Large intestine (tissue), 3 donors: ENCODE data around the gene TGM2. TPM values are rescaled to one million over a fixed set of nuclear protein-coding genes. Genes with fewer than 3 reads are reported as not detected.

Source experiments
- DNase-seq, 2 donors: peaks; one replicate each; pipeline versions ENCODE4 v3.0.0 to v3.0.0-alpha.2; 2013
- H3K27ac ChIP-seq: one replicate; pipeline ENCODE4 v1.5.1; 2013; ENCODE audit warnings: low read length
- H3K27me3 ChIP-seq: 2 replicates; pipeline ENCODE4 v1.6.1; 2013; ENCODE audit warnings: low read length; ENCODE audit not compliant: control insufficient read depth, insufficient read depth
- H3K36me3 ChIP-seq: 2 replicates; pipeline ENCODE4 v1.6.1; 2013; ENCODE audit warnings: low read length; ENCODE audit not compliant: control insufficient read depth, insufficient read depth
- H3K4me1 ChIP-seq: one replicate; pipeline ENCODE4 v1.6.1; 2013; ENCODE audit warnings: low read length; ENCODE audit not compliant: control insufficient read depth, insufficient read depth
- H3K4me3 ChIP-seq: one replicate; pipeline ENCODE4 v1.5.1; 2013; ENCODE audit warnings: low read length
- H3K9me3 ChIP-seq: one replicate; pipeline ENCODE4 v1.6.1; 2013; ENCODE audit warnings: mild to moderate bottlenecking, low read depth, low read length, moderate library complexity; ENCODE audit not compliant: control insufficient read depth
- WGBS: methylation state at CpG from one replicate; pipeline ENCODE4 v1.1.5; 2013; ENCODE audit warnings: low lambda C conversion rate; ENCODE audit not compliant: insufficient coverage; 5-methylcytosine and 5-hydroxymethylcytosine counted together
- polyA plus RNA-seq: library from polyadenylated mRNA; unstranded; fragments of 120-200 nt; gene quantifications from one replicate; pipeline ENCODE4 v1.2.1, GENCODE V29; 2013

TGM2 gene
- polyA plus RNA-seq, 1 donor, result 334 TPM

- no peak overlapping the region for H3K27ac ChIP-seq
- peaks cover 13% of the 10 kb centered on the region for H3K4me1 ChIP-seq
- no peaks in the 10 kb centered on the region for H3K36me3 ChIP-seq
- no peaks in the 10 kb centered on the region for H3K27me3 ChIP-seq
- no CpG with 5 or more reads among the region's 1 CpG for WGBS
- H3K9me3 ChIP-seq, result no peaks in the 10 kb centered on the region
- no peak overlapping the region for H3K4me3 ChIP-seq
- no peak for DNase-seq
These were observed 49.9 kb downstream of the TGM2 start for GRCh38 chr20:38115205-38115604.

- Histone ChIP-seq H3K4me3 (no peak overlapping the region), H3K27me3 (no peaks in the 10 kb centered on the region), H3K4me1 (peaks cover 21% of the 10 kb centered on the region), H3K27ac (no peak overlapping the region), H3K9me3 (no peaks in the 10 kb centered on the region), H3K36me3 (no peaks in the 10 kb centered on the region)
- DNase-seq, result no peak
- no CpG with 5 or more reads among the region's 4 CpGs for WGBS
These were observed 50.7 kb downstream of the TGM2 start for GRCh38 chr20:38114353-38114791.

- Histone ChIP-seq H3K9me3 (no peaks in the 10 kb centered on the region), H3K27ac (no peak overlapping the region), H3K36me3 (no peaks in the 10 kb centered on the region), H3K4me1 (peaks cover 27% of the 10 kb centered on the region), H3K4me3 (no peak overlapping the region), H3K27me3 (no peaks in the 10 kb centered on the region)
- 0% methylated on average over 2 of the region's 10 CpGs for WGBS
- peak in 1 of 2 donors; percentile 58 for DNase-seq
These were observed 51.4 kb downstream of the TGM2 start for GRCh38 chr20:38113401-38114325.

GRCh38 chr20:38112930-38113294 lies 52.2 kb downstream of the TGM2 start:
- WGBS, result no CpG with 5 or more reads among the region's 8 CpGs
- no peak for DNase-seq
- Histone ChIP-seq H3K36me3 (no peaks in the 10 kb centered on the region), H3K27ac (no peak overlapping the region), H3K9me3 (no peaks in the 10 kb centered on the region), H3K27me3 (no peaks in the 10 kb centered on the region), H3K4me1 (peaks cover 34% of the 10 kb centered on the region), H3K4me3 (no peak overlapping the region)

- H3K4me1 ChIP-seq, result peaks cover 36% of the 10 kb centered on the region
- DNase-seq, result no peak
- WGBS, result no CpG with 5 or more reads among the region's 14 CpGs
These were observed 52.7 kb downstream of the TGM2 start for GRCh38 chr20:38112261-38112929.

GRCh38 chr20:38111366-38112232 lies 53.5 kb downstream of the TGM2 start:
- Histone ChIP-seq H3K4me3 (no peak overlapping the region), H3K27me3 (no peaks in the 10 kb centered on the region), H3K27ac (no peak overlapping the region), H3K9me3 (no peaks in the 10 kb centered on the region), H3K36me3 (no peaks in the 10 kb centered on the region), H3K4me1 (peaks cover 36% of the 10 kb centered on the region)
- DNase-seq, result no peak
- 93% methylated on average over 2 of the region's 8 CpGs for WGBS

More at GRCh38 chr20:38112261-38112929, 52.7 kb downstream of the TGM2 start:
- H3K9me3 ChIP-seq, result no peaks in the 10 kb centered on the region
- H3K36me3 ChIP-seq, result no peaks in the 10 kb centered on the region
- no peaks in the 10 kb centered on the region for H3K27me3 ChIP-seq
- no peak overlapping the region for H3K4me3 ChIP-seq
- H3K27ac ChIP-seq, result no peak overlapping the region

- Histone ChIP-seq H3K4me3 (no peak overlapping the region), H3K36me3 (no peaks in the 10 kb centered on the region), H3K27me3 (no peaks in the 10 kb centered on the region), H3K27ac (peak overlapping the region; percentile 66), H3K9me3 (no peaks in the 10 kb centered on the region), H3K4me1 (peaks cover 36% of the 10 kb centered on the region)
- DNase-seq, result no peak
- no CpG with 5 or more reads among the region's 8 CpGs for WGBS
These were observed 54.4 kb downstream of the TGM2 start for GRCh38 chr20:38110525-38111178.

GRCh38 chr20:38109591-38110524 lies 55.2 kb downstream of the TGM2 start:
- Histone ChIP-seq H3K27me3 (no peaks in the 10 kb centered on the region), H3K27ac (peak overlapping the region; percentile 66), H3K36me3 (no peaks in the 10 kb centered on the region), H3K4me3 (no peak overlapping the region), H3K4me1 (peaks cover 36% of the 10 kb centered on the region), H3K9me3 (no peaks in the 10 kb centered on the region)
- WGBS, result no CpG with 5 or more reads among the region's 8 CpGs
- peak; percentile 77 to 87 for DNase-seq

- H3K27me3 ChIP-seq, result no peaks in the 10 kb centered on the region
- whole genome bisulfite sequencing, result no CpG with 5 or more reads among the region's 3 CpGs
- no peak overlapping the region for H3K4me3 ChIP-seq
- H3K27ac ChIP-seq, result peak overlapping the region; percentile 66
- no peaks in the 10 kb centered on the region for H3K9me3 ChIP-seq
- no peaks in the 10 kb centered on the region for H3K36me3 ChIP-seq
- peaks cover 36% of the 10 kb centered on the region for H3K4me1 ChIP-seq
- peak; percentile 80 to 87 for DNase-seq
These were observed 56.0 kb downstream of the TGM2 start for GRCh38 chr20:38108986-38109541.
